ENCODE measurements around the gene ZC3H7A.

DNA sequence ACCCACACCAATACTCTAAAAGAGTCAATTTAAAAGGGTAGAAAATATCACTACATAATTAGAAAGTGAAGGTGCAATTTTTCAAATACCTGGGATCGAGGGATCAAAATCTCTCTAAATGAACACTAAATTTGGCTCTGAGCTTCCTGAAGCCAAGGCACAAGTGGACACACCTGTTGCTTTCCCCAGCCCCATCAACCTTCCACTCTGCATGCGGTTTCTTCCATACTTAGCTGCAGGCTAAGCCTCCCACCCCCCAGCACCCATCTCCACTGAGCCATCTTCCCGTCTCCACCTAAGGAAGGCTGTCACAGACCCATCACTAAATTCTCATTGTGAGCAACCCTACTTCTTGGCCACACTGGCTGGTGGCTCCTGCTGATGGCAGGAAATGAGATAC, 84.9 kb downstream of the ZC3H7A start:
- TF ChIP-seq ZBTB1 (tag by site-specific recombination; IDR thresholded peaks at IDR 0.05) (no peak), CTCF (tag by site-specific recombination; IDR thresholded peaks at IDR 0.05) (no peak), ZNF621 (tag by site-specific recombination; IDR thresholded peaks at IDR 0.05) (no peak)
- TF ChIP-seq, protein P1, sequence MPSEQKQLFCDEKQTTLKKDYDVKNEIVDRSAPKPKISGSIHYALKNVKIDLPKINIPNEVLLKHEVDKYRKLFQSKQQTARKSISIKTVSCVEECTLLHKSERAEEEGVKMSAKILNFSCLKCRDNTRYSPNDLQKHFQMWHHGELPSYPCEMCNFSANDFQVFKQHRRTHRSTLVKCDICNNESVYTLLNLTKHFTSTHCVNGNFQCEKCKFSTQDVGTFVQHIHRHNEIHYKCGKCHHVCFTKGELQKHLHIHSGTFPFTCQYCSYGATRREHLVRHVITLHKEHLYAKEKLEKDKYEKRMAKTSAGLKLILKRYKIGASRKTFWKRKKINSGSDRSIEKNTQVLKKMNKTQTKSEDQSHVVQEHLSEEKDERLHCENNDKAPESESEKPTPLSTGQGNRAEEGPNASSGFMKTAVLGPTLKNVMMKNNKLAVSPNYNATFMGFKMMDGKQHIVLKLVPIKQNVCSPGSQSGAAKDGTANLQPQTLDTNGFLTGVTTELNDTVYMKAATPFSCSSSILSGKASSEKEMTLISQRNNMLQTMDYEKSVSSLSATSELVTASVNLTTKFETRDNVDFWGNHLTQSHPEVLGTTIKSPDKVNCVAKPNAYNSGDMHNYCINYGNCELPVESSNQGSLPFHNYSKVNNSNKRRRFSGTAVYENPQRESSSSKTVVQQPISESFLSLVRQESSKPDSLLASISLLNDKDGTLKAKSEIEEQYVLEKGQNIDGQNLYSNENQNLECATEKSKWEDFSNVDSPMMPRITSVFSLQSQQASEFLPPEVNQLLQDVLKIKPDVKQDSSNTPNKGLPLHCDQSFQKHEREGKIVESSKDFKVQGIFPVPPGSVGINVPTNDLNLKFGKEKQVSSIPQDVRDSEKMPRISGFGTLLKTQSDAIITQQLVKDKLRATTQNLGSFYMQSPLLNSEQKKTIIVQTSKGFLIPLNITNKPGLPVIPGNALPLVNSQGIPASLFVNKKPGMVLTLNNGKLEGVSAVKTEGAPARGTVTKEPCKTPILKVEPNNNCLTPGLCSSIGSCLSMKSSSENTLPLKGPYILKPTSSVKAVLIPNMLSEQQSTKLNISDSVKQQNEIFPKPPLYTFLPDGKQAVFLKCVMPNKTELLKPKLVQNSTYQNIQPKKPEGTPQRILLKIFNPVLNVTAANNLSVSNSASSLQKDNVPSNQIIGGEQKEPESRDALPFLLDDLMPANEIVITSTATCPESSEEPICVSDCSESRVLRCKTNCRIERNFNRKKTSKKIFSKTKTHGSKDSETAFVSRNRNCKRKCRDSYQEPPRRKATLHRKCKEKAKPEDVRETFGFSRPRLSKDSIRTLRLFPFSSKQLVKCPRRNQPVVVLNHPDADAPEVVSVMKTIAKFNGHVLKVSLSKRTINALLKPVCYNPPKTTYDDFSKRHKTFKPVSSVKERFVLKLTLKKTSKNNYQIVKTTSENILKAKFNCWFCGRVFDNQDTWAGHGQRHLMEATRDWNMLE (tag by site-specific recombination; conservative IDR thresholded peaks at IDR 0.05; ENCODE audit: low read depth): no peak
